Pulmonary artery endothelial cell (primary cell): Measurements from ENCODE around the gene CAPZB. TPM values are rescaled to one million over a fixed set of nuclear protein-coding genes. Genes with fewer than 3 reads are reported as not detected.
"Not testable (repeated sequence)": the region's sequence is repeated elsewhere in the genome, so short reads cannot be mapped to it uniquely, and the experiment has no call there.

Source experiments
- DNase-seq: peaks from one replicate; pipeline ENCODE4 v3.0.0-alpha.2; 2011; ENCODE audit warnings: low read depth, low spot score
- total RNA-seq: library from RNA; depleted of rRNA; stranded (reverse); fragments of >200 nt; gene quantifications from 2 replicates; pipeline ENCODE4 v1.2.3, GENCODE V29; 2014

CAPZB gene
- total RNA-seq, 1 donor from 2014 or later = 113 TPM

- no peak for DNase-seq
Measured at GRCh38 chr1:19312782-19313635, 172.3 kb downstream of the CAPZB start.

GRCh38 chr1:19311931-19312781, 173.2 kb downstream of the CAPZB start, which contains the start of the genes AKR7A2 and SLC66A1:
TSS of gene AKR7A2 (minus strand) at chr1:19312144. CDS start at chr1:19312124, 20 bp downstream.
TSS of gene SLC66A1 (plus strand) at chr1:19312326. CDS start at chr1:19317678, 5,352 bp downstream.
- peak; percentile 60 for DNase-seq

GRCh38 chr1:19311503-19311930, 173.8 kb downstream of the CAPZB start:
- no peak for DNase-seq

GRCh38 chr1:19310720-19311502, 174.4 kb downstream of the CAPZB start:
- no peak for DNase-seq

- no peak for DNase-seq
Measured at GRCh38 chr1:19310061-19310460, 175.3 kb downstream of the CAPZB start.

GRCh38 chr1:19309123-19309813, 176.1 kb downstream of the CAPZB start:
- no peak for DNase-seq

- no peak for DNase-seq
Measured at GRCh38 chr1:19308509-19308907, 176.8 kb downstream of the CAPZB start.

- no peak for DNase-seq
Measured at GRCh38 chr1:19307794-19308508, 177.4 kb downstream of the CAPZB start.

GRCh38 chr1:19306941-19307340, 178.4 kb downstream of the CAPZB start:
- DNase-seq = no peak

- DNase-seq = no peak
Measured at GRCh38 chr1:19305880-19306279, 179.5 kb downstream of the CAPZB start.

- not testable (repeated sequence) for DNase-seq
Measured at GRCh38 chr1:19304081-19304480, 181.3 kb downstream of the CAPZB start.

- DNase-seq = no peak
Measured at GRCh38 chr1:19300211-19300610, 185.1 kb downstream of the CAPZB start.

GRCh38 chr1:19294638-19295037, 190.7 kb downstream of the CAPZB start:
- DNase-seq = no peak

- DNase-seq = no peak
Measured at GRCh38 chr1:19289244-19289643, 196.1 kb downstream of the CAPZB start.

Other genes with a start within 250 kb of the CAPZB start
- 73.3 and 89.4 TPM in 2 replicates for gene EMC1, start 234.0 kb downstream of the CAPZB start, total RNA-seq
- gene MRTO4, start 233.7 kb downstream of the CAPZB start, total RNA-seq = 47.0 and 49.6 TPM in 2 replicates
- 0.11 and 0.33 TPM in 2 replicates for gene AKR7A3, start 196.8 kb downstream of the CAPZB start, total RNA-seq
- 42.5 and 56.3 TPM in 2 replicates for gene AKR7A2, start 173.4 kb downstream of the CAPZB start, total RNA-seq
- gene SLC66A1, start 173.2 kb downstream of the CAPZB start, total RNA-seq = 13.9 and 15.3 TPM in 2 replicates
- gene NBL1, start 158.8 kb upstream of the CAPZB start, total RNA-seq = 45.7 and 74.6 TPM in 2 replicates
- not detected in 2 replicates for gene HTR6, start 179.3 kb upstream of the CAPZB start, total RNA-seq